ENCODE measurements around the gene COTL1. TPM values are rescaled to one million over a fixed set of nuclear protein-coding genes. Genes with fewer than 3 reads are reported as not detected.

COTL1 gene
- total and polyA plus RNA-seq, 2 of the 13 experiments (the other 11 are each of a cell fraction or from before 2014, with no cell fraction given) = 8.7 to 16.9 TPM

DNA sequence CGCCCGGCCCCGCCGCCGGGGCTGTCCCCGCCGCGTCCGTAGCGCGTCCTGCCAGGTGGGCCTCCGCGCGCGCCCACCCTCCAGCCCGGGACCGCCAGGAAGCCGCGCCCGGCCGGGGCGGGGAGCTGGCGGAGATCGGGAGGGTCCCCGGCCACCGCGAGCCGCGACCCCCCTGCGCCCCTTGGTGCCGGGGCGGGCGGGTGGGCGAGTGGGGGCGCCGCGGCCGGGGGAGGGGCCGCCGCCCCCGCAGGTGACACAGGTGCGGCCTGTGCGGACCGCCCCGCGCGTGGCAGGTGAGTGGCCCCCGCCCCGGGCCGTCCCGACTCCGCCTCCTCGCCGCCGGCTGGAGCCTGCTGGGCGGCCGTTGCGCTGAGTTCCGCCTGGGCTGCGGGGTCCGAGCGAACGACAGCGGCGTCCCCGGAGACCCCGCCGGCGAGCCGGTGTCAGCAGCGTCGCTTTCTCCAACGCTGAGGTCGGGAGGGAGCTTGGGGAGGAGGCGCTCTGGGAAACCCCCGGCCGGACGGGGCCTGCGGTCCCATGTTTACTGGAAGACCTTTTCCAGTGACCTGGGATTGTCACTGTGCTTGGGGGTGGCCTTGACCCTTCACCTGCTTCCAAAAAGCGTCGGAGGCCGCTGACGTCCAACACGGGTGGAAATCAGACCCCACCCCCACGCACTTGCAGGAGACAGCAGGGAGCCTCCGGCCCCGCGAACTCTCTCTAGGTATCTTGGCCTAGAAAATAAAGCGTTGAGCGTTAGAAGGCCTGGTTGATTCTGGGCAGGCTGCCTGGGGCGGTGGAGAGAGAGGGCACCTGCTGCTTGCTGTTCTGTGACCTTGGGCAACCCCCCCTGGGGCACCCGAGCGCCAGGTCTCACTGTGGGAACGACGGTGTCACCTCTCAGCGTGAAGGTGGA lies 31.0 kb upstream of the COTL1 start (continued):
- TF ChIP-seq, protein P1, sequence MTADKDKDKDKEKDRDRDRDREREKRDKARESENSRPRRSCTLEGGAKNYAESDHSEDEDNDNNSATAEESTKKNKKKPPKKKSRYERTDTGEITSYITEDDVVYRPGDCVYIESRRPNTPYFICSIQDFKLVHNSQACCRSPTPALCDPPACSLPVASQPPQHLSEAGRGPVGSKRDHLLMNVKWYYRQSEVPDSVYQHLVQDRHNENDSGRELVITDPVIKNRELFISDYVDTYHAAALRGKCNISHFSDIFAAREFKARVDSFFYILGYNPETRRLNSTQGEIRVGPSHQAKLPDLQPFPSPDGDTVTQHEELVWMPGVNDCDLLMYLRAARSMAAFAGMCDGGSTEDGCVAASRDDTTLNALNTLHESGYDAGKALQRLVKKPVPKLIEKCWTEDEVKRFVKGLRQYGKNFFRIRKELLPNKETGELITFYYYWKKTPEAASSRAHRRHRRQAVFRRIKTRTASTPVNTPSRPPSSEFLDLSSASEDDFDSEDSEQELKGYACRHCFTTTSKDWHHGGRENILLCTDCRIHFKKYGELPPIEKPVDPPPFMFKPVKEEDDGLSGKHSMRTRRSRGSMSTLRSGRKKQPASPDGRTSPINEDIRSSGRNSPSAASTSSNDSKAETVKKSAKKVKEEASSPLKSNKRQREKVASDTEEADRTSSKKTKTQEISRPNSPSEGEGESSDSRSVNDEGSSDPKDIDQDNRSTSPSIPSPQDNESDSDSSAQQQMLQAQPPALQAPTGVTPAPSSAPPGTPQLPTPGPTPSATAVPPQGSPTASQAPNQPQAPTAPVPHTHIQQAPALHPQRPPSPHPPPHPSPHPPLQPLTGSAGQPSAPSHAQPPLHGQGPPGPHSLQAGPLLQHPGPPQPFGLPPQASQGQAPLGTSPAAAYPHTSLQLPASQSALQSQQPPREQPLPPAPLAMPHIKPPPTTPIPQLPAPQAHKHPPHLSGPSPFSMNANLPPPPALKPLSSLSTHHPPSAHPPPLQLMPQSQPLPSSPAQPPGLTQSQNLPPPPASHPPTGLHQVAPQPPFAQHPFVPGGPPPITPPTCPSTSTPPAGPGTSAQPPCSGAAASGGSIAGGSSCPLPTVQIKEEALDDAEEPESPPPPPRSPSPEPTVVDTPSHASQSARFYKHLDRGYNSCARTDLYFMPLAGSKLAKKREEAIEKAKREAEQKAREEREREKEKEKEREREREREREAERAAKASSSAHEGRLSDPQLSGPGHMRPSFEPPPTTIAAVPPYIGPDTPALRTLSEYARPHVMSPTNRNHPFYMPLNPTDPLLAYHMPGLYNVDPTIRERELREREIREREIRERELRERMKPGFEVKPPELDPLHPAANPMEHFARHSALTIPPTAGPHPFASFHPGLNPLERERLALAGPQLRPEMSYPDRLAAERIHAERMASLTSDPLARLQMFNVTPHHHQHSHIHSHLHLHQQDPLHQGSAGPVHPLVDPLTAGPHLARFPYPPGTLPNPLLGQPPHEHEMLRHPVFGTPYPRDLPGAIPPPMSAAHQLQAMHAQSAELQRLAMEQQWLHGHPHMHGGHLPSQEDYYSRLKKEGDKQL (CRISPR knock-in tag; IDR thresholded peaks at IDR 0.05; ENCODE audit: low read depth) = no peak
- TF ChIP-seq ZSCAN5A (CRISPR knock-in tag; IDR thresholded peaks at IDR 0.05; ENCODE audit: borderline replicate concordance) (no peak), SCMH1 (CRISPR knock-in tag; IDR thresholded peaks at IDR 0.05; ENCODE audit: borderline replicate concordance) (no peak), CCDC6 (CRISPR knock-in tag; IDR thresholded peaks at IDR 0.05) (no peak), ATF1 (CRISPR knock-in tag; IDR thresholded peaks at IDR 0.05) (no peak), ZNF44 (CRISPR knock-in tag; IDR thresholded peaks at IDR 0.05) (no peak), ZNF160 (CRISPR knock-in tag; IDR thresholded peaks at IDR 0.05) (no peak), ZNF772 (CRISPR knock-in tag; IDR thresholded peaks at IDR 0.05) (peak; percentile 68; the same call in 1 of the 2 replicates), ZNF468 (CRISPR knock-in tag; IDR thresholded peaks at IDR 0.05) (no peak), E2F1 (CRISPR knock-in tag; IDR thresholded peaks at IDR 0.05) (no peak), ZNF543 (CRISPR knock-in tag; IDR thresholded peaks at IDR 0.05) (peak; percentile 34; the same call in 1 of the 2 replicates), MED1 (CRISPR knock-in tag; IDR thresholded peaks at IDR 0.05) (peak; percentile 56; the same call in 1 of the 2 replicates), RBM22 (optimal IDR thresholded peaks at IDR 0.05; ENCODE audit: low read length) (no peak), REL (CRISPR knock-in tag; conservative IDR thresholded peaks at IDR 0.05) (no peak), MZF1 (CRISPR knock-in tag; IDR thresholded peaks at IDR 0.05; ENCODE audit: borderline replicate concordance) (no peak), NFE2L2 (IDR thresholded peaks at IDR 0.05; ENCODE audit: low read length) (no peak), REPIN1 (CRISPR knock-in tag; IDR thresholded peaks at IDR 0.05; ENCODE audit: borderline replicate concordance, low read depth) (peak; percentile 79; the same call in 1 of the 2 replicates), NONO (IDR thresholded peaks at IDR 0.05) (no peak), NONO (CRISPR knock-in tag; conservative IDR thresholded peaks at IDR 0.05) (0 out of 2 replicates have a peak, but pooled peaks have one; percentile 14), ZNF441 (CRISPR knock-in tag; IDR thresholded peaks at IDR 0.05; ENCODE audit: borderline replicate concordance) (peak; percentile 76; the same call in 1 of the 2 replicates), AGO2 (optimal IDR thresholded peaks at IDR 0.05; ENCODE audit: low read depth, low read length) (peak; percentile 49)
